Measurements from ENCODE around the gene TUG1. TPM values are rescaled to one million over a fixed set of nuclear protein-coding genes. Genes with fewer than 3 reads are reported as not detected.

TUG1 gene
- total RNA-seq, 4 donors from 2014 or later = 81.6 to 127 (median 92.9) TPM

GRCh38 chr22:31001124-31001770, 32.2 kb downstream of the TUG1 start:
- 78 to 88% methylated on average over 6 of the region's 6 CpGs for WGBS, 2 donors
- no peak overlapping the region for H3K4me3 ChIP-seq (replicated peaks in 1 of 3)
- no peaks in the 10 kb centered on the region for H3K9me3 ChIP-seq
- intact Hi-C loops (cut with DNase I) = no loop called here
- no peak for TF ChIP-seq POLR2A (IDR thresholded peaks at IDR 0.05)
- no peak for TF ChIP-seq CTCF (IDR thresholded peaks at IDR 0.05)
- no peaks in the 10 kb centered on the region for H3K36me3 ChIP-seq
- no peak overlapping the region for H3K27ac ChIP-seq
- H3K4me1 ChIP-seq = no peaks in the 10 kb centered on the region
- no peaks in the 10 kb centered on the region for H3K27me3 ChIP-seq
- DNase-seq = no peak

GRCh38 chr22:31005535-31005934, 36.5 kb downstream of the TUG1 start:
- Histone ChIP-seq H3K36me3 (no peaks in the 10 kb centered on the region), H3K9me3 (no peaks in the 10 kb centered on the region), H3K4me3 (replicated peaks in 1 of 3) (no peak overlapping the region), H3K4me1 (no peaks in the 10 kb centered on the region), H3K27ac (no peak overlapping the region), H3K27me3 (no peaks in the 10 kb centered on the region)
- DNase-seq = no peak
- intact Hi-C loops (cut with DNase I) = no loop called here
- no peak for TF ChIP-seq CTCF (IDR thresholded peaks at IDR 0.05)
- TF ChIP-seq POLR2A (IDR thresholded peaks at IDR 0.05) = no peak

- H3K4me1 ChIP-seq = no peaks in the 10 kb centered on the region
- H3K27ac ChIP-seq = no peak overlapping the region
- DNase-seq = no peak
- H3K27me3 ChIP-seq = no peaks in the 10 kb centered on the region
- no peaks in the 10 kb centered on the region for H3K36me3 ChIP-seq
- no peaks in the 10 kb centered on the region for H3K9me3 ChIP-seq
- no peak for TF ChIP-seq POLR2A (IDR thresholded peaks at IDR 0.05)
- no peak for TF ChIP-seq CTCF (IDR thresholded peaks at IDR 0.05)
- H3K4me3 ChIP-seq (replicated peaks in 1 of 3) = no peak overlapping the region
- intact Hi-C loops (cut with DNase I) = no loop called here
- WGBS, 2 donors = 77 to 87% methylated on average over 3 of the region's 3 CpGs
Observed at GRCh38 chr22:31019191-31019930, 50.3 kb downstream of the TUG1 start.

GRCh38 chr22:31020334-31020733, 51.3 kb downstream of the TUG1 start:
- H3K9me3 ChIP-seq = no peaks in the 10 kb centered on the region
- intact Hi-C loops (cut with DNase I) = no loop called here
- no peak overlapping the region for H3K4me3 ChIP-seq (replicated peaks in 1 of 3)
- no peak overlapping the region for H3K27ac ChIP-seq
- WGBS, 2 donors = 87 to 93% methylated on average over 4 of the region's 4 CpGs
- no peaks in the 10 kb centered on the region for H3K36me3 ChIP-seq
- H3K27me3 ChIP-seq = no peaks in the 10 kb centered on the region
- DNase-seq = no peak
- no peaks in the 10 kb centered on the region for H3K4me1 ChIP-seq
- TF ChIP-seq POLR2A (IDR thresholded peaks at IDR 0.05) (no peak), CTCF (IDR thresholded peaks at IDR 0.05) (no peak)

GRCh38 chr22:31022516-31022915, 53.5 kb downstream of the TUG1 start:
- no peak overlapping the region for H3K4me3 ChIP-seq (replicated peaks in 1 of 3)
- no peaks in the 10 kb centered on the region for H3K36me3 ChIP-seq
- WGBS, 2 donors = 84 to 95% methylated on average over 5 of the region's 5 CpGs
- DNase-seq = no peak
- no peaks in the 10 kb centered on the region for H3K4me1 ChIP-seq
- H3K27ac ChIP-seq = no peak overlapping the region
- no peaks in the 10 kb centered on the region for H3K27me3 ChIP-seq
- TF ChIP-seq CTCF (IDR thresholded peaks at IDR 0.05) (no peak), POLR2A (IDR thresholded peaks at IDR 0.05) (no peak)
- H3K9me3 ChIP-seq = no peaks in the 10 kb centered on the region
- intact Hi-C loops (cut with DNase I) = no loop called here
